ENCODE measurements around the gene ZGLP1. TPM values are rescaled to one million over a fixed set of nuclear protein-coding genes. Genes with fewer than 3 reads are reported as not detected.

The ZGLP1 gene
- total RNA-seq, 1 donor from 2014 or later = 10.4 TPM

DNA sequence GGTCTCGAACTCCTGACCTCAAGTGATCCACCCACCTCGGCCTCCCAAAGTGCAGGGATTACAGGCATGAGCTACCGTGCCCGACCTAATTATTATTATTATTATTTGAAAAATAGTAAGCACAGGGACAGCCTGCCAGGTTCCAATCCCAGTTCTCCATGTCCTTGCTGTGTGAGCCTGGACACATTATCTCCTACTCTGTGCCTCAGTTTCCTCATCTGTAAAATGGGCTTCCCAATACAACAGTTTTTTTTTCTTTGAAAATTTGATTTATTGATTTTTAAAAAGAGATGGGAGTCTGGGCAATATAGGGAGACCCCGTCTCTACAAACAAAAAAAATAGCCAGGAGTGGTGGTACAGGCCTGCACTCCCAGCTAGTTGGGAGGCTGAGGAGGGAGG lies 3.3 kb downstream of the ZGLP1 start:
- H3K36me3 Mint-ChIP-seq (ENCODE audit: low read depth) = no peaks in the 10 kb centered on the region
- no peak overlapping the region for H3K4me3 Mint-ChIP-seq
- no peak overlapping the region for H3K27ac Mint-ChIP-seq (ENCODE audit: unreplicated experiment)
- H3K9me3 Mint-ChIP-seq = no peaks in the 10 kb centered on the region
- TF ChIP-seq, protein P1, sequence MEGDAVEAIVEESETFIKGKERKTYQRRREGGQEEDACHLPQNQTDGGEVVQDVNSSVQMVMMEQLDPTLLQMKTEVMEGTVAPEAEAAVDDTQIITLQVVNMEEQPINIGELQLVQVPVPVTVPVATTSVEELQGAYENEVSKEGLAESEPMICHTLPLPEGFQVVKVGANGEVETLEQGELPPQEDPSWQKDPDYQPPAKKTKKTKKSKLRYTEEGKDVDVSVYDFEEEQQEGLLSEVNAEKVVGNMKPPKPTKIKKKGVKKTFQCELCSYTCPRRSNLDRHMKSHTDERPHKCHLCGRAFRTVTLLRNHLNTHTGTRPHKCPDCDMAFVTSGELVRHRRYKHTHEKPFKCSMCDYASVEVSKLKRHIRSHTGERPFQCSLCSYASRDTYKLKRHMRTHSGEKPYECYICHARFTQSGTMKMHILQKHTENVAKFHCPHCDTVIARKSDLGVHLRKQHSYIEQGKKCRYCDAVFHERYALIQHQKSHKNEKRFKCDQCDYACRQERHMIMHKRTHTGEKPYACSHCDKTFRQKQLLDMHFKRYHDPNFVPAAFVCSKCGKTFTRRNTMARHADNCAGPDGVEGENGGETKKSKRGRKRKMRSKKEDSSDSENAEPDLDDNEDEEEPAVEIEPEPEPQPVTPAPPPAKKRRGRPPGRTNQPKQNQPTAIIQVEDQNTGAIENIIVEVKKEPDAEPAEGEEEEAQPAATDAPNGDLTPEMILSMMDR (conservative IDR thresholded peaks at IDR 0.05) = no peak
- DNase-seq (ENCODE audit: low read depth, low spot score) = no peak
- peaks cover 12% of the 10 kb centered on the region for H3K27me3 Mint-ChIP-seq (ENCODE audit: low read depth)
- no peaks in the 10 kb centered on the region for H3K4me1 Mint-ChIP-seq

DNA sequence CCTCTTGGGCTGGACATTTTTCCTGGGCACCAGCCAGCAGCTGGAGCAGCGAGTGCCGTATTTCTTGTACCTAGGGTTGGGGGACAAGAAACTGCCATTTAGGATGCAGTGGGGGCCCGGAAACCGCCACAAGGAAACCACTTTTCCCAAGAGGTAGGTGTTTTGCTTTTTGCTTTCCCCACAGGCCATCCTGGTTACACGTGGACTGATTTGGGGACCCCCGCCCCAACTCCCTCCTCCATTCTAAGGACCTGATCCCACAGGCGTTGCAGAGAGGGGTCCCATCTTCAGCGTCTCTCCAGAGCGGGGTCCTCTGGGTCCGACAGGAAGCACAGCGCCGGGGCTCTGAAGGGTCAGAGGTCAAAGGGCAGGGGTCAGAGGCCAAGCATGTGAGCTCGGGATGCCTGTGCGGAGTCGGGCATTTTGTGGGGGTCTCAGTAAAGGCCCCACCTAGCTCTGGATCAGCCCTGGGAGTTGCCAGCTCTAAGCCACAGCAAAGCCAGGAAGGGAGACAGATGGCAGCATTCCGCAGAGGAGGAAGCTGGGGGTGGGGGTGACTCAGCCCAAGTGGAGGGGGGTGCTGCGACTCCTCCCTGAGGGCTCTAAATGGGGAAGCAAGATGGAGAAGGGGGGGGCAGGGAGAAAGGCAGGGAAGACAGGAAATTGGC lies 4.3 kb downstream of the ZGLP1 start:
- TF ChIP-seq, protein P1 (conservative IDR thresholded peaks at IDR 0.05) = no peak
- H3K27me3 Mint-ChIP-seq (ENCODE audit: low read depth) = peaks cover 15% of the 10 kb centered on the region
- H3K4me3 Mint-ChIP-seq = no peak overlapping the region
- no peak for DNase-seq (ENCODE audit: low read depth, low spot score)
- no peaks in the 10 kb centered on the region for H3K4me1 Mint-ChIP-seq
- no peak overlapping the region for H3K27ac Mint-ChIP-seq (ENCODE audit: unreplicated experiment)
- H3K9me3 Mint-ChIP-seq = no peaks in the 10 kb centered on the region
- no peaks in the 10 kb centered on the region for H3K36me3 Mint-ChIP-seq (ENCODE audit: low read depth)

DNA sequence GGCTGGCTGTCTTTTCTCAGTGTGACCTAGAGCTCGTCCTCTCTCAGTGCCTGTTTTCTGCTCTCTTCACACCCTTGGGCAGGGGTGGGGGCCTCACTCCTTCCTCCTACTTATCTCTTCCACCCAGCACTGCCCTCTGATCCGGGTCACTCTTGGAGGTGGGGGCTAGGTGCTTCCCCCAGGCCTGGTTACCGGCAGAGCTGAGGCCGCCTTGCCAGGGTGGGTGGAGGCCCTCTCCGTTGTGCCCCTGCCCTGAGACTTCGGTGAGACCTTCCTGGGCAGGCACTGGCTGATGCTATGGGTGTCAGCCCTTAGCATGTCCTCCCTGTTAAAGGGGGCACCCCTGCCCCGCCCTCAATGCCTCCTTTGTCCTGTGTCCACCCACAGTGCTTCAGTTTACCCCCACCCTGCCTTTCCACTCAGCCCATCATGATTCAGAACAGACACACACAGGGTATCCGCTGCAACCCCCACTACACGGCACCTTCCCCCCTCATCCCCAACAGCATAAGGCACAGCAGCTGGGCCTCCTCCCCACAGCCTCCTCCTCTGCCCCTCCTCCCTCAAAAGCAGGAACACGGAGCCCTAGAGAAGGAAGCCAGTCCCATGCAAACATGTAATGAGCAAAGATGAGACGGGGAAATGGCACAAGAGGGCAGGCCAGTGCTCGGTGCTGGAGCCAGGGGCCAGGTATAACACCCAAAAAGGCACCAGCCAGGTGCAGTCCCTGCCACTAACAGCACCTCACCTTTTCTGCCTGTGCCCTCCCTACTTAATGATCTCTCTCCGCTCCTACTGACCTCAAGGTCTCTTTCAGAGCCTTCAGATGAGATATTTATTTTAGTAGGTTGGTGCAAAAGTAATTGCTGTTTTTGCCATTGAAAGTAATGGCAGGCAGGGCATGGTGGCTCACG lies 9.8 kb downstream of the ZGLP1 start:
- H3K4me3 Mint-ChIP-seq = peak overlapping the region; percentile 31
- H3K27me3 Mint-ChIP-seq (ENCODE audit: low read depth) = peaks cover 56% of the 10 kb centered on the region
- H3K27ac Mint-ChIP-seq (ENCODE audit: unreplicated experiment) = no peak overlapping the region

DNA sequence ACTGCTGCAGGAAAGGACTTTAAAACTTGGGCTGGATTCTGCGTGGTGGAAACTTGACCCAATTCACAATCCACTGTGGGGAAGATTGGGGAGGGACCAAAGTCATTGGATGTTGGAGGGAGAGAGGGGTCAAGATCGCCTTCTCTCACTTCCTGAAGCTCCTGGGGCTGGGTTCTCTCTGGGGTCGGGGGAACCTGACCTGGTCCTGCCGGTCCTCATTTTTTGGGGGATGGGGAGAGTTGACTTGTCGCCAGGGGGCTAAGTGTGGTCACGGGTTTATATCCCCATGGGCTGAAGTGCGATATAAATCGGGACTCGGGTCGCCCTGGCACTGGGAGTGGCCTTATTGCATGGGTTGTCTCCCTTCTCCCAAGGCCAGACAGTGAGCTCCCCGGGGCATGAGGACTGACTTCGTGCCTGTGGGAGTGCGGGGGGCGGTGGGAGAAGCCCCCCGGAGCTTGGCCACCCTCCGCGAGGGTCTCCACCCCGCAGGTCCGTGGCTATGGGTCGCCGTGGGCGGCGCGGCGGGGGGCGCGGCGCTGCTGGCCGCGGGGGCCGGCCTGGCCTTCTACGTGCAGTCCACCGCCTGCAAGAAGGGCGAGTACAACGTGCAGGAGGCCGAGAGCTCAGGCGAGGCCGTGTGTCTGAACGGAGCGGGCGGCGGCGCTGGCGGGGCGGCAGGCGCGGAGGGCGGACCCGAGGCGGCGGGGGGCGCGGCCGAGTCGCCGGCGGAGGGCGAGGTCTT lies 13.6 kb downstream of the ZGLP1 start:
- peaks cover 79% of the 10 kb centered on the region for H3K27me3 Mint-ChIP-seq (ENCODE audit: low read depth)
- no peak overlapping the region for H3K27ac Mint-ChIP-seq (ENCODE audit: unreplicated experiment)
- H3K4me1 Mint-ChIP-seq = peaks cover 15% of the 10 kb centered on the region
- H3K36me3 Mint-ChIP-seq (ENCODE audit: low read depth) = no peaks in the 10 kb centered on the region
- DNase-seq (ENCODE audit: low read depth, low spot score) = no peak
- no peaks in the 10 kb centered on the region for H3K9me3 Mint-ChIP-seq
- H3K4me3 Mint-ChIP-seq = no peak overlapping the region
- TF ChIP-seq, protein P1 (conservative IDR thresholded peaks at IDR 0.05) = no peak

More for the DNA sequence above, 9.8 kb downstream of the ZGLP1 start:
- H3K9me3 Mint-ChIP-seq = no peaks in the 10 kb centered on the region
- no peak for DNase-seq (ENCODE audit: low read depth, low spot score)
- H3K4me1 Mint-ChIP-seq = peaks cover 5% of the 10 kb centered on the region
- H3K36me3 Mint-ChIP-seq (ENCODE audit: low read depth) = no peaks in the 10 kb centered on the region
- TF ChIP-seq, protein P1 (conservative IDR thresholded peaks at IDR 0.05) = no peak

DNA sequence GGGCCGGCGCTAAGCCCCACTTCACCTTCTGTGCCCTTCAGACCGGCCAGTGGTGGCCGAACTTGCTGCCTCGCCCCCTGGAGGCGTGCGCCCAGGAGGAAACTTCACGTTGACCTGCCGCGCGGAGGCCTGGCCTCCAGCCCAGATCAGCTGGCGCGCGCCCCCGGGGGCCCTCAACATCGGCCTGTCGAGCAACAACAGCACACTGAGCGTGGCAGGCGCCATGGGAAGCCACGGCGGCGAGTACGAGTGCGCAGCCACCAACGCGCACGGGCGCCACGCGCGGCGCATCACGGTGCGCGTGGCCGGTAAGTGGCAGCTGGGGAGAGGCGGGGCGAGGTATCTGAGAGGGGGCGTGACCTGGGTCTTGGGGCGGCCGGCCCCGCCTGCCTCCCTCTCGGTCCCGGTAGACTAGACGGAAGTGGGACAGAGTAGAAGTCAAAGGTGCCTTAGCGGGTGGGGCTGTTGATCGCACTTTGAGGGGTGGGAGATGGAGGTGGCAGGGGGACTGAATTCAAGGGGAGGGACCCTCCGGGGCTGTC lies 14.2 kb downstream of the ZGLP1 start:
- no peak for DNase-seq (ENCODE audit: low read depth, low spot score)
- peaks cover 85% of the 10 kb centered on the region for H3K27me3 Mint-ChIP-seq (ENCODE audit: low read depth)
- no peaks in the 10 kb centered on the region for H3K9me3 Mint-ChIP-seq
- no peak overlapping the region for H3K4me3 Mint-ChIP-seq
- no peak overlapping the region for H3K27ac Mint-ChIP-seq (ENCODE audit: unreplicated experiment)
- TF ChIP-seq, protein P1 (conservative IDR thresholded peaks at IDR 0.05) = no peak
- H3K36me3 Mint-ChIP-seq (ENCODE audit: low read depth) = no peaks in the 10 kb centered on the region
- peaks cover 18% of the 10 kb centered on the region for H3K4me1 Mint-ChIP-seq

All from neural crest cell (in vitro differentiated cells).